Mesothelial cell of epicardium (in vitro differentiated cells): Measurements from ENCODE around the gene DENND2C. TPM values are rescaled to one million over a fixed set of nuclear protein-coding genes. Genes with fewer than 3 reads are reported as not detected.
A peak's percentile ranks its signal among the peaks of the same experiment; 100 is the strongest.

Experiments
- DNase-seq, 2 experiments: peaks; one replicate each; pipeline ENCODE4 v3.0.0; 2021; ENCODE audit warnings: low spot score in 2 of 2; ENCODE audit not compliant: unreplicated experiment in 2 of 2
- H3K27ac Mint-ChIP-seq: 2 replicates; pipeline ENCODE4 v1.8.0; 2021; ENCODE audit warnings: mixed read lengths
- H3K27me3 Mint-ChIP-seq: 2 replicates; pipeline ENCODE4 v1.8.0; 2021; ENCODE audit warnings: low read depth, mixed read lengths
- H3K36me3 Mint-ChIP-seq: 2 replicates; pipeline ENCODE4 v1.8.0; 2021; ENCODE audit warnings: mixed read lengths
- H3K4me1 Mint-ChIP-seq: 2 replicates; pipeline ENCODE4 v1.8.0; 2021; ENCODE audit warnings: mixed read lengths
- H3K4me3 Mint-ChIP-seq: 2 replicates; pipeline ENCODE4 v1.8.0; 2021; ENCODE audit warnings: mild to moderate bottlenecking, moderate library complexity, mixed read lengths
- H3K9me3 Mint-ChIP-seq: 2 replicates; pipeline ENCODE4 v1.8.0; 2021; ENCODE audit warnings: mixed read lengths
- total RNA-seq: library from RNA; stranded (reverse); gene quantifications from 3 replicates; pipeline ENCODE4 v1.2.1, GENCODE V29; 2021
- TF ChIP-seq, protein P1 (sequence below): fragments of 200-600 bp; sonication (generic); IDR thresholded peaks from one replicate; pipeline ENCODE4 v1.5.0; 2021; ENCODE audit warnings: antibody characterized with exemption; ENCODE audit not compliant: unreplicated experiment

DENND2C gene
- total RNA-seq, 1 donor from 2014 or later = 2.3 TPM

DNA sequence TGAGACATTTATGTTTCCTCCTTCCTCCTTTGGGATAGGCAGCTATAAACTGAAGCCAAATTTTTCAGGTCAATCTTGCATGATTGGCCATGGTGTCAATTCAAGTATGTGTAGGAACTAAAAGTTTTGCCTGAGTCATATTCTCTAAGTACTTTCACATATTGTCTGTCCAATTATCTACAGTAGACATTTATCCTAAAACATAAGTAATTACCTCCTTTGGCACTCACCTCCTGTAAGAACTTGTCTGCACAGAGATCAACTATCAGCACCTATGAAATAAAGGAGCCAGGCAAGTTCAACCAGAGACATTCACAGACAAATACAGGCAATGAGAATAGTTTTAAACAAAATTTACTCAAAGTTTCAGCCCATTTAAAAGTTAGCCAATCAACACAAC is 74.2 kb downstream of the DENND2C start:
- Mint-ChIP-seq H3K9me3 (peaks cover 4% of the 10 kb centered on the region), H3K27ac (no peak overlapping the region), H3K27me3 (no peaks in the 10 kb centered on the region), H3K4me3 (no peak overlapping the region), H3K36me3 (peaks cover 2% of the 10 kb centered on the region), H3K4me1 (no peaks in the 10 kb centered on the region)
- TF ChIP-seq, protein P1, sequence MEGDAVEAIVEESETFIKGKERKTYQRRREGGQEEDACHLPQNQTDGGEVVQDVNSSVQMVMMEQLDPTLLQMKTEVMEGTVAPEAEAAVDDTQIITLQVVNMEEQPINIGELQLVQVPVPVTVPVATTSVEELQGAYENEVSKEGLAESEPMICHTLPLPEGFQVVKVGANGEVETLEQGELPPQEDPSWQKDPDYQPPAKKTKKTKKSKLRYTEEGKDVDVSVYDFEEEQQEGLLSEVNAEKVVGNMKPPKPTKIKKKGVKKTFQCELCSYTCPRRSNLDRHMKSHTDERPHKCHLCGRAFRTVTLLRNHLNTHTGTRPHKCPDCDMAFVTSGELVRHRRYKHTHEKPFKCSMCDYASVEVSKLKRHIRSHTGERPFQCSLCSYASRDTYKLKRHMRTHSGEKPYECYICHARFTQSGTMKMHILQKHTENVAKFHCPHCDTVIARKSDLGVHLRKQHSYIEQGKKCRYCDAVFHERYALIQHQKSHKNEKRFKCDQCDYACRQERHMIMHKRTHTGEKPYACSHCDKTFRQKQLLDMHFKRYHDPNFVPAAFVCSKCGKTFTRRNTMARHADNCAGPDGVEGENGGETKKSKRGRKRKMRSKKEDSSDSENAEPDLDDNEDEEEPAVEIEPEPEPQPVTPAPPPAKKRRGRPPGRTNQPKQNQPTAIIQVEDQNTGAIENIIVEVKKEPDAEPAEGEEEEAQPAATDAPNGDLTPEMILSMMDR = no peak
- DNase-seq = no peak

DNA sequence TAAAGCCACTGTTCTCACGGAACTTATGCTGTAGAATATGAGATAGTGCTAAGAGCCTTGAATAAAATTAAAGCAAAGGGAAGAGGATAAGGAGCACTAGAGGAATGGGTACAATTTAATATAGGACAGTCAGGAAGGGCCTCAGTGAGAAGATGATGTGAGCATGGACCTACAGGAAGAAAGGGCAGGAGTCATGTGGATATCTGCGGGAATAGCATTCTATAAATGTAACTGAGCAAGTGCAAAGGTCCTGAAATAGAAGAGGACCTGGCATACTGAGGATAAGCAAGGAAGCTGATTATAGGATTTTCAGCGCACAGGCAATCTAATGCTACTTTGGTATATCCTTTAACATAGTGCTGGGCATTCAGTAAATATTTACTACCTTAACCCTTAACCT is 75.8 kb downstream of the DENND2C start:
- H3K27me3 Mint-ChIP-seq = peaks cover under 1% of the 10 kb centered on the region
- H3K4me1 Mint-ChIP-seq = no peaks in the 10 kb centered on the region
- DNase-seq = no peak
- peaks cover 2% of the 10 kb centered on the region for H3K36me3 Mint-ChIP-seq
- TF ChIP-seq, protein P1 = no peak
- H3K4me3 Mint-ChIP-seq = no peak overlapping the region
- peaks cover 4% of the 10 kb centered on the region for H3K9me3 Mint-ChIP-seq
- no peak overlapping the region for H3K27ac Mint-ChIP-seq

DNA sequence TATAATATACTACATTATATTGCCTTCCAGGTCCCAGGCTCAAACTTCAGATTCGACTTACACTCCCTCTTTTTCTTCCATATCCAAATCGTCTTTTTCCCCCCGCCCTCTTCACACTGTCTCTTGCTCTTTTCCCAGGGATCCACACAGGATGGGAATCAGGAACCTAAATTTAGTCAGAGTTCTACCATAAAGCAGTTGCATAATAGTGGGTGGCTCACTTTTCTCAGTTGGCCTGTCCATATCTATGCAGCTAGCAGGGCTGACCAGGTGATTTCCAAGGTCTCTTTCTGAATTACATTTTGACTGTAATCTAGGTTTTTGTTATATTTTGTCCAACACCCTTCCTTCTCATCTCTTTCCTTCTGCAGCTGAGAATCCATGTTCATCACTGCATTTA is 80.7 kb downstream of the DENND2C start:
- TF ChIP-seq, protein P1 = no peak
- no peak overlapping the region for H3K4me3 Mint-ChIP-seq
- H3K27me3 Mint-ChIP-seq = peaks cover 2% of the 10 kb centered on the region
- H3K4me1 Mint-ChIP-seq = peaks cover 9% of the 10 kb centered on the region
- DNase-seq = no peak
- no peak overlapping the region for H3K27ac Mint-ChIP-seq
- no peaks in the 10 kb centered on the region for H3K9me3 Mint-ChIP-seq
- H3K36me3 Mint-ChIP-seq = no peaks in the 10 kb centered on the region

DNA sequence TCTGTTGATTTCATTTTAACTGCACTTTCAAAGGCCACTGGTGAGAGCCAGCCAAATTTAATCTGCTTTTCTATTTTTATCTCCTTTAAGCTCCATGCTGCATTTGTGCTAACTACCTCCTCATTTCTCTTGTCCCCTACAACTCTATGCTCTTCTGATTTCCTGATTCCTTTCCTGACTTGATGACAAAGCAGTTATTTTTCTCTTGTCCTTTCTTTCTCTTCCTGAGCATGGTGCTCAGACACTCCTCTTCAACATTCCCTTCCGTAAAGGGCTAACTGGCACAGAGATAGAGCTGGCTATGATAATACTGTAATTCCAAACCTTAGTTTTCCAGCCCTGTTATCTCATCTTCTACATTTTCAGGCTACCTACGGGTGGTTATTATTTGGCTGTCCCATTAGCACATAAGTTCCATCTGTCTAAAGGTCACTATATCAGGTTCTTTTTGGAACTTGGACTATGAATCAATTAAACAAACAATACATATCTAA is 81.6 kb downstream of the DENND2C start:
- no peak for DNase-seq
- Mint-ChIP-seq H3K36me3 (no peaks in the 10 kb centered on the region), H3K4me1 (peaks cover 10% of the 10 kb centered on the region), H3K27me3 (peaks cover 2% of the 10 kb centered on the region), H3K9me3 (no peaks in the 10 kb centered on the region), H3K27ac (peak overlapping the region; percentile 7), H3K4me3 (no peak overlapping the region)
- TF ChIP-seq, protein P1 = no peak

DNA sequence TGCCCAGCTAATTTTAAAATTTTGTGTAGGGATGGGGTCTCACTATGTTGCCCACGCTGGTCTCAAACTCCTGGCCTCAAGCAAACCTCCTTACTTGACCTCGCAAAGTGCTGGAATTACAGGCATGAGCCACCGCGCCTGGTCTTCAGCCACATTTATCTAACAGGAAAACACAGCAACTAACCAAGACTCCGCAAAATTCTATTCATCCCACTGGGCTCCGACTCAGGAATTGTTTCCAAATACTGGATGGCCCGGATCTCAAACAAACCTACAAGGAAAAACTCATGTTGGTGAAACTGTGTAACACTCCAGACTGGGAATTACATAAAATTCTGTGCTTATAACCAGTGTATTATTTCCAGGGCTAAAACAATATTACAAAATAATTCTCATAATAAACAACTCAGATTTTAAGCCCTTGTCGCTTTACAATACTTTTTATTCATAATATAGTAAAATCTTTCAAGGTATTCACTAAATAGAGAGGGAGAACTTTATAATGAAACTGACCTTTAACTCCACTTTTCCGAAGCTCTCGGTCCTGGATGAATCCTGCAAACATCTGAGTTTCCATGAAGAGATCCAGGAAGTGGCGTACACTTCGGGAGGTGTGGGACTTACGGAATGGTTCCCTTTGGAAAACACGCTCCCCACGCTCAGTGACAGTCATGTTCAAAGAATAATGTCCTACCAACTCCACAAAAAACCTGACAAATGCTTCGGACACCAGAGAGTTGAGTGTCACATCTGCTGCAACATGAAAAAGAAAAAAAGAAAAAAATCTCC is 82.5 kb downstream of the DENND2C start:
- no peak for DNase-seq
- TF ChIP-seq, protein P1 = no peak

More for the DNA sequence above, 82.5 kb downstream of the DENND2C start:
- Mint-ChIP-seq H3K9me3 (no peaks in the 10 kb centered on the region), H3K27me3 (peaks cover 2% of the 10 kb centered on the region), H3K4me1 (peaks cover 12% of the 10 kb centered on the region), H3K4me3 (no peak overlapping the region), H3K36me3 (no peaks in the 10 kb centered on the region), H3K27ac (no peak overlapping the region)
